ENCODE data around the gene PIEZO1.

PIEZO1 gene

GRCh38 chr16:88769617-88770460 is 15.2 kb downstream of the PIEZO1 start:
- peak; percentile 94 for DNase-seq (ENCODE audit: low read depth)
- TF ChIP-seq MAX (IDR thresholded peaks at IDR 0.05; ENCODE audit: low read depth, low read length), result peak; percentile 30; the same call in 1 of the 2 replicates
- peak; percentile 24; the same call in 1 of the 2 replicates for TF ChIP-seq MYC (IDR thresholded peaks at IDR 0.05; ENCODE audit: low read depth, low read length)
- no peak for TF ChIP-seq POLR2A (IDR thresholded peaks at IDR 0.05; ENCODE audit: extremely low read depth, insufficient read length)
- TF ChIP-seq, protein P1, sequence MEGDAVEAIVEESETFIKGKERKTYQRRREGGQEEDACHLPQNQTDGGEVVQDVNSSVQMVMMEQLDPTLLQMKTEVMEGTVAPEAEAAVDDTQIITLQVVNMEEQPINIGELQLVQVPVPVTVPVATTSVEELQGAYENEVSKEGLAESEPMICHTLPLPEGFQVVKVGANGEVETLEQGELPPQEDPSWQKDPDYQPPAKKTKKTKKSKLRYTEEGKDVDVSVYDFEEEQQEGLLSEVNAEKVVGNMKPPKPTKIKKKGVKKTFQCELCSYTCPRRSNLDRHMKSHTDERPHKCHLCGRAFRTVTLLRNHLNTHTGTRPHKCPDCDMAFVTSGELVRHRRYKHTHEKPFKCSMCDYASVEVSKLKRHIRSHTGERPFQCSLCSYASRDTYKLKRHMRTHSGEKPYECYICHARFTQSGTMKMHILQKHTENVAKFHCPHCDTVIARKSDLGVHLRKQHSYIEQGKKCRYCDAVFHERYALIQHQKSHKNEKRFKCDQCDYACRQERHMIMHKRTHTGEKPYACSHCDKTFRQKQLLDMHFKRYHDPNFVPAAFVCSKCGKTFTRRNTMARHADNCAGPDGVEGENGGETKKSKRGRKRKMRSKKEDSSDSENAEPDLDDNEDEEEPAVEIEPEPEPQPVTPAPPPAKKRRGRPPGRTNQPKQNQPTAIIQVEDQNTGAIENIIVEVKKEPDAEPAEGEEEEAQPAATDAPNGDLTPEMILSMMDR (IDR thresholded peaks at IDR 0.05; ENCODE audit: low read depth, low read length), result no peak
- H3K4me3 ChIP-seq (ENCODE audit: low read depth, low read length), result peak overlapping the region; percentile 46

GRCh38 chr16:88768071-88768783 is 16.8 kb downstream of the PIEZO1 start:
- TF ChIP-seq MAX (IDR thresholded peaks at IDR 0.05; ENCODE audit: low read depth, low read length) (no peak), MYC (IDR thresholded peaks at IDR 0.05; ENCODE audit: low read depth, low read length) (no peak), POLR2A (IDR thresholded peaks at IDR 0.05; ENCODE audit: extremely low read depth, insufficient read length) (no peak)
- TF ChIP-seq, protein P1 (IDR thresholded peaks at IDR 0.05; ENCODE audit: low read depth, low read length), result no peak
- H3K4me3 ChIP-seq (ENCODE audit: low read depth, low read length), result no peak overlapping the region
- DNase-seq (ENCODE audit: low read depth), result no peak

GRCh38 chr16:88767546-88768070 is 17.4 kb downstream of the PIEZO1 start:
- TF ChIP-seq, protein P1 (IDR thresholded peaks at IDR 0.05; ENCODE audit: low read depth, low read length), result no peak
- TF ChIP-seq POLR2A (IDR thresholded peaks at IDR 0.05; ENCODE audit: extremely low read depth, insufficient read length), result no peak
- no peak for TF ChIP-seq MYC (IDR thresholded peaks at IDR 0.05; ENCODE audit: low read depth, low read length)
- TF ChIP-seq MAX (IDR thresholded peaks at IDR 0.05; ENCODE audit: low read depth, low read length), result no peak
- no peak for DNase-seq (ENCODE audit: low read depth)
- no peak overlapping the region for H3K4me3 ChIP-seq (ENCODE audit: low read depth, low read length)

- DNase-seq (ENCODE audit: low read depth), result no peak
- no peak for TF ChIP-seq POLR2A (IDR thresholded peaks at IDR 0.05; ENCODE audit: extremely low read depth, insufficient read length)
- no peak for TF ChIP-seq MAX (IDR thresholded peaks at IDR 0.05; ENCODE audit: low read depth, low read length)
- no peak for TF ChIP-seq MYC (IDR thresholded peaks at IDR 0.05; ENCODE audit: low read depth, low read length)
- TF ChIP-seq, protein P1 (IDR thresholded peaks at IDR 0.05; ENCODE audit: low read depth, low read length), result no peak
- no peak overlapping the region for H3K4me3 ChIP-seq (ENCODE audit: low read depth, low read length)
Observed at GRCh38 chr16:88766975-88767374, 18.0 kb downstream of the PIEZO1 start.

DNA sequence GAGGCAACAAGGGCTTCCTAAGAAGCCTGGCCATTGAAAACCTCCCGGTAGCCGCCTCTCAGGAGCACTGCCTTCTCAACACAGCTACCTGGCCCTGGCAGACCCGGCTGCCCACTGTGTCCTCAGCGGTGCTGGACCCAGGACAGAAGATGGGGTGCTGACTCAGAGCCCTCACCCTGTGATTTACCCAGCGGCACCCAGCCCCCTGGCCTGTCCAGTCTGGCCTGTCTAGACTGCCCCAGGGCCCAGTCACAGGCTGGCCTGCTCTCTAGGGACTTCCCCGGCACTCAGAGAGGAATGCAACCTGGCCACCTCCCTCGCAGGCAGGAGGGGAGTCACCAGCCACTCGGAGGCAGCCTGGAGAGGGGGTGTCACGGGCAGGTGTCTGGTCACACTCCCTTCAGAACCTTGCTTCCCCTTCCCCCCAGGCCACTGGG is 20.1 kb downstream of the PIEZO1 start:
- H3K4me3 ChIP-seq (ENCODE audit: low read depth, low read length), result no peak overlapping the region
- TF ChIP-seq MYC (IDR thresholded peaks at IDR 0.05; ENCODE audit: low read depth, low read length) (no peak), MAX (IDR thresholded peaks at IDR 0.05; ENCODE audit: low read depth, low read length) (no peak), POLR2A (IDR thresholded peaks at IDR 0.05; ENCODE audit: extremely low read depth, insufficient read length) (no peak)
- TF ChIP-seq, protein P1 (IDR thresholded peaks at IDR 0.05; ENCODE audit: low read depth, low read length), result no peak
- DNase-seq (ENCODE audit: low read depth), result no peak
